Ishikawa (cell line): Measurements from ENCODE around the gene SPINK4.

ENCODE experiments used
- CEBPB ChIP-seq: IDR thresholded peaks from 2 replicates; pipeline ENCODE4 v1.6.1; 2012
- CREB1 ChIP-seq: IDR thresholded peaks from 2 replicates; pipeline ENCODE4 v1.6.1; 2012; ENCODE audit warnings: low read depth
- EGR1 ChIP-seq: IDR thresholded peaks from 2 replicates; pipeline ENCODE4 v1.6.1; 2012
- EP300 ChIP-seq: IDR thresholded peaks from 2 replicates; pipeline ENCODE4 v1.6.1; 2012; ENCODE audit warnings: borderline replicate concordance
- FOXM1 ChIP-seq: IDR thresholded peaks from 2 replicates; pipeline ENCODE4 v1.6.1; 2012; ENCODE audit warnings: low read depth, borderline replicate concordance
- MAX ChIP-seq: IDR thresholded peaks from 2 replicates; pipeline ENCODE4 v1.6.1; 2012
- NFIC ChIP-seq: IDR thresholded peaks from 2 replicates; pipeline ENCODE4 v1.6.1; 2012
- RAD21 ChIP-seq: IDR thresholded peaks from 2 replicates; pipeline ENCODE4 v1.6.1; 2012; ENCODE audit warnings: low read depth
- REST ChIP-seq: IDR thresholded peaks from 2 replicates; pipeline ENCODE4 v1.6.1; 2012; ENCODE audit warnings: low read depth, mild to moderate bottlenecking
- TAF1 ChIP-seq: IDR thresholded peaks from 2 replicates; pipeline ENCODE4 v1.6.1; 2012; ENCODE audit warnings: low read depth, mild to moderate bottlenecking
- TCF12 ChIP-seq: IDR thresholded peaks from 2 replicates; pipeline ENCODE4 v1.6.1; 2012; ENCODE audit warnings: low read depth
- TEAD4 ChIP-seq: IDR thresholded peaks from 2 replicates; pipeline ENCODE4 v1.6.1; 2012
- USF1 ChIP-seq: IDR thresholded peaks from 2 replicates; pipeline ENCODE4 v1.6.1; 2012
- YY1 ChIP-seq: IDR thresholded peaks from 2 replicates; pipeline ENCODE4 v1.6.1; 2012; ENCODE audit warnings: low read depth
- ZBTB7A ChIP-seq: IDR thresholded peaks from 2 replicates; pipeline ENCODE4 v1.6.1; 2012; ENCODE audit warnings: low read depth

SPINK4 gene

GRCh38 chr9:33236571-33236970 is 3.4 kb upstream of the SPINK4 start:
- TF ChIP-seq NFIC, result no peak
- TF ChIP-seq FOXM1, result no peak
- TF ChIP-seq RAD21, result no peak

- TF ChIP-seq TEAD4 (no peak), EP300 (no peak), USF1 (no peak), MAX (no peak), FOXM1 (no peak), CEBPB (no peak), RAD21 (no peak), REST (no peak), NFIC (no peak), EGR1 (no peak), TAF1 (no peak), CREB1 (no peak), YY1 (no peak), TCF12 (no peak), ZBTB7A (no peak)
Observed at GRCh38 chr9:33241298-33241697, 1.3 kb downstream of the SPINK4 start.

- TF ChIP-seq YY1 (no peak), TAF1 (no peak), ZBTB7A (no peak), EGR1 (no peak), CREB1 (no peak), FOXM1 (no peak), TEAD4 (no peak), MAX (no peak), CEBPB (no peak)
Observed at GRCh38 chr9:33242609-33243134, 2.7 kb downstream of the SPINK4 start.

- TF ChIP-seq TCF12 (no peak), FOXM1 (no peak), CREB1 (no peak), MAX (no peak), USF1 (no peak), REST (no peak)
Observed at GRCh38 chr9:33244137-33244784, 4.3 kb downstream of the SPINK4 start.

DNA sequence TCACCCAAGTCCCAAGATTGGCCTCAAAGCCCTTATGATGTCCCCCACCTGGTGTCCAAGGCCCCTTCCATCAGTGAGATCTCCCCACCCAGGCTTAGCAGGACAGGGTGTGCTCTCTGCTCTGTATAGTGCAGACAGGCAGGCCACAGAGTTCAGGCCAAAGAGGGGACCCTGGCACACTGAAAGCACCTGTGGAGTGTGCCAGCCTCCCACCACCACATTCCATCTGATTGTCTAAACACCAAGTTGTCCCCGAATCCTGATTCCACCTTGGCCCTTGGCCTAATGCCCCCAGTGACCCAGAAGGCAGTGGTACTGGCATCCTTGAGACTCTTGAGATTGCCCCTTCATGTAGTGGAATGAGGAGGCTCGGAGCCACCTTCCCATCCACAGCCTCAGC is 5.4 kb downstream of the SPINK4 start:
- TF ChIP-seq TCF12 (no peak), USF1 (no peak), EP300 (no peak), CREB1 (no peak), NFIC (no peak), EGR1 (no peak), MAX (no peak), TEAD4 (no peak), FOXM1 (no peak), REST (no peak), TAF1 (no peak)
